ENCODE measurements around the gene CCDC106. TPM values are rescaled to one million over a fixed set of nuclear protein-coding genes. Genes with fewer than 3 reads are reported as not detected.

The CCDC106 gene
- total RNA-seq, 1 donor from 2014 or later = 14.0 TPM

- no peak for ATAC-seq (ENCODE audit: low read depth)
- no peak overlapping the region for H3K27ac Mint-ChIP-seq
- DNase-seq = no peak
- ChIA-PET CTCF (no interaction called here), POLR2A (interaction anchor here (0.8 to 2.2 kb wide), 2 partner anchors 9 to 12 kb away, joined by 3 to 5 read pairs; no protein-coding TSS in a partner anchor)
- H3K4me3 Mint-ChIP-seq = no peak overlapping the region
- peaks cover 21% of the 10 kb centered on the region for H3K4me1 Mint-ChIP-seq
- intact Hi-C loops (cut with micrococcal nuclease) = no loop called here
- H3K36me3 Mint-ChIP-seq (ENCODE audit: low read depth) = peaks cover 89% of the 10 kb centered on the region
- TF ChIP-seq CTCF (IDR thresholded peaks at IDR 0.05) = no peak
- H3K27me3 Mint-ChIP-seq = no peaks in the 10 kb centered on the region
- no peaks in the 10 kb centered on the region for H3K9me3 Mint-ChIP-seq
Observed at GRCh38 chr19:55666343-55667005, 18.5 kb downstream of the CCDC106 start.

GRCh38 chr19:55667006-55667381 is 19.0 kb downstream of the CCDC106 start:
- DNase-seq = no peak
- no peak overlapping the region for H3K27ac Mint-ChIP-seq
- peaks cover 21% of the 10 kb centered on the region for H3K4me1 Mint-ChIP-seq
- no peaks in the 10 kb centered on the region for H3K9me3 Mint-ChIP-seq
- no peak overlapping the region for H3K4me3 Mint-ChIP-seq
- TF ChIP-seq CTCF (IDR thresholded peaks at IDR 0.05) = no peak
- intact Hi-C loops (cut with micrococcal nuclease) = no loop called here
- ATAC-seq (ENCODE audit: low read depth) = no peak
- H3K27me3 Mint-ChIP-seq = no peaks in the 10 kb centered on the region
- ChIA-PET CTCF (no interaction called here), POLR2A (interaction anchor here (0.7 to 2.2 kb wide), 3 partner anchors 8 to 158 kb away, joined by 3 to 6 read pairs (median 5); no protein-coding TSS in a partner anchor)
- peaks cover 88% of the 10 kb centered on the region for H3K36me3 Mint-ChIP-seq (ENCODE audit: low read depth)

GRCh38 chr19:55667511-55667910 is 19.5 kb downstream of the CCDC106 start:
- DNase-seq (no peak), ATAC-seq (ENCODE audit: low read depth) (no peak)
- H3K27ac Mint-ChIP-seq = no peak overlapping the region
- H3K27me3 Mint-ChIP-seq = no peaks in the 10 kb centered on the region
- intact Hi-C loops (cut with micrococcal nuclease) = no loop called here
- ChIA-PET POLR2A (interaction anchor here (0.7 to 2.2 kb wide), 3 partner anchors 9 to 158 kb away, joined by 3 to 6 read pairs (median 5); no protein-coding TSS in a partner anchor), CTCF (interaction anchor here (1.6 kb wide), 1 partner anchor 35 kb away, joined by 4 read pairs; no protein-coding TSS in a partner anchor)
- peaks cover 89% of the 10 kb centered on the region for H3K36me3 Mint-ChIP-seq (ENCODE audit: low read depth)
- no peak for TF ChIP-seq CTCF (IDR thresholded peaks at IDR 0.05)
- H3K4me1 Mint-ChIP-seq = peaks cover 25% of the 10 kb centered on the region
- H3K4me3 Mint-ChIP-seq = no peak overlapping the region
- H3K9me3 Mint-ChIP-seq = no peaks in the 10 kb centered on the region

GRCh38 chr19:55667958-55668357 is 19.9 kb downstream of the CCDC106 start:
- H3K27me3 Mint-ChIP-seq = no peaks in the 10 kb centered on the region
- ATAC-seq (ENCODE audit: low read depth) (no peak), DNase-seq (no peak)
- H3K36me3 Mint-ChIP-seq (ENCODE audit: low read depth) = peaks cover 85% of the 10 kb centered on the region
- TF ChIP-seq CTCF (IDR thresholded peaks at IDR 0.05) = no peak
- ChIA-PET CTCF (interaction anchor here (1.6 kb wide), 1 partner anchor 35 kb away, joined by 4 read pairs; no protein-coding TSS in a partner anchor), POLR2A (interaction anchor here (0.7 to 2.2 kb wide), 2 partner anchors 11 to 159 kb away, joined by 3 to 5 read pairs; no protein-coding TSS in a partner anchor)
- no peaks in the 10 kb centered on the region for H3K9me3 Mint-ChIP-seq
- no peak overlapping the region for H3K27ac Mint-ChIP-seq
- no peak overlapping the region for H3K4me3 Mint-ChIP-seq
- peaks cover 22% of the 10 kb centered on the region for H3K4me1 Mint-ChIP-seq
- intact Hi-C loops (cut with micrococcal nuclease) = no loop called here

GRCh38 chr19:55668603-55669348 is 20.8 kb downstream of the CCDC106 start:
- Mint-ChIP-seq H3K4me3 (no peak overlapping the region), H3K27ac (no peak overlapping the region), H3K36me3 (ENCODE audit: low read depth) (peaks cover 85% of the 10 kb centered on the region), H3K27me3 (no peaks in the 10 kb centered on the region), H3K4me1 (peaks cover 22% of the 10 kb centered on the region), H3K9me3 (no peaks in the 10 kb centered on the region)
- ATAC-seq (ENCODE audit: low read depth) = no peak
- intact Hi-C loops (cut with micrococcal nuclease) = no loop called here
- ChIA-PET POLR2A (interaction anchor here (0.5 to 2.2 kb wide), 2 partner anchors 12 to 34 kb away, joined by 5 to 7 read pairs; no protein-coding TSS in a partner anchor), CTCF (interaction anchor here (1.6 kb wide), 1 partner anchor 36 kb away, joined by 4 read pairs; no protein-coding TSS in a partner anchor)
- no peak for DNase-seq
- TF ChIP-seq CTCF (IDR thresholded peaks at IDR 0.05) = no peak
